Cardiac muscle cell (in vitro differentiated cells and primary cell): ENCODE results near the gene GSG1L. TPM values are rescaled to one million over a fixed set of nuclear protein-coding genes. Genes with fewer than 3 reads are reported as not detected.

Experiments
- DNase-seq, 2 donors: peaks; one replicate each; pipeline versions ENCODE4 v3.0.0 to v3.0.0-alpha.2; 2010 to 2017; ENCODE audit warnings: low read depth in 1 of 2, low spot score in 1 of 2
- H3K27ac ChIP-seq: fragments of 200-600 bp; sonication (generic); 2 replicates; pipeline ENCODE4 v1.5.1; 2016
- H3K27me3 ChIP-seq: fragments of 200-600 bp; sonication (generic); 2 replicates; pipeline ENCODE4 v1.6.0; 2016; ENCODE audit warnings: control low read depth
- H3K36me3 ChIP-seq: fragments of 200-600 bp; sonication (generic); 2 replicates; pipeline ENCODE4 v1.5.1; 2016; ENCODE audit warnings: control low read depth
- H3K4me1 ChIP-seq: fragments of 200-600 bp; sonication (generic); 2 replicates; pipeline ENCODE4 v1.8.1; 2017; ENCODE audit warnings: low read depth, mild to moderate bottlenecking, mixed run types
- H3K4me3 ChIP-seq: fragments of 200-600 bp; sonication (generic); 2 replicates; pipeline ENCODE4 v1.5.1; 2016; ENCODE audit warnings: mild to moderate bottlenecking
- H3K9me3 ChIP-seq: fragments of 200-600 bp; sonication (generic); 2 replicates; pipeline ENCODE4 v1.5.1; 2017; ENCODE audit warnings: low read depth, mild to moderate bottlenecking, control low read depth
- polyA plus RNA-seq: library from polyadenylated mRNA; unstranded; fragments of >200 nt; fragmentation: Nextera tagmentation; extraction: Ambion mirVana; gene quantifications from 2 replicates; pipeline ENCODE4 v1.2.1, GENCODE V29; 2016
- total RNA-seq: library from RNA; depleted of rRNA; stranded (reverse); fragments of >200 nt; gene quantifications from 2 replicates; pipeline ENCODE4 v1.2.3, GENCODE V29; 2016
- TF ChIP-seq, protein P1 (sequence below): IDR thresholded peaks from 2 replicates; pipeline ENCODE4 v1.5.1; 2012; ENCODE audit warnings: low read depth, mild to moderate bottlenecking, low read length

The GSG1L gene
- total and polyA plus RNA-seq, 2 experiments from 2014 or later = not detected

DNA sequence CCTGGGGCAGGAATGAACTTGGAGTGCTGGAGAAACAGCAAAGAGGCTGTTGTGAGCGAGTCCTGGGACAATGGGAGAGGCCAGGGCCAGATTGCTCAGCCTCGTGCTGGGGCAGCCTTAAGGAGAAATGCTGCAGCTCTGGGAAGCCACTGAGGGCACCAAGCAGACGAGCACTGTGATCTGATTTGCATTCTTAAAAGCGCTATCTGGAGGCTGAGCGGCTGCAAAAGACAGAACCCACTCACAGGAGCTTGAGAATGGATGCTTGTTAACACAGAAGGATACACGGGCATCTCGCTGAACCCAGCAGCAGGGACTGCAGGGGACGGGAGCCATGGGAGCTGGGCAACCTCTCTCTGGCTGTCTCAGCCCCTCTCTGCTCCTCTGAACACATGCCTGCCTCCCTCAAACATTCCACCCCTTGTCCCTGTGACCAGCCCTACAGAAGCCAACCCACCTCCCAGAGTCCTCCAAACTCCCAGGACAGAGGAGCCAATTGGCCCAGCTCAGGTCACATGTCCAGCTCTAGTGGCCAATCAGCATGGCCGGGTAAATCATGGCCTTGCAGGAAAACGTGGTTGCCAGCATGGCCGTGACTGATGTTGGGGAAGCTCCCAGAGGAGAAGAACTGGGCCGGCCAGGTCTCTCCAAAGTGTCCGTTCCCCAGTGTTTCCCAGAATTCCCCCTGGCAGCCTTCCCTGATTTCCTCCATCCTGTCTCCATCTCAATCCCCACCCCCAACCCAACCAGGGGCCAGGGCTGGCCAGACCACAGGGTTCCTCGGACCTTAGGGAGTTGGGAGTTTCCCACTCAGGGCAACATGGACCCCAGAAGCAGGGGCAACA, 60.3 kb downstream of the GSG1L start:
- H3K4me3 ChIP-seq = no peak overlapping the region
- no peaks in the 10 kb centered on the region for H3K36me3 ChIP-seq
- H3K27ac ChIP-seq = no peak overlapping the region
- H3K9me3 ChIP-seq = no peaks in the 10 kb centered on the region
- DNase-seq = no peak
- TF ChIP-seq, protein P1, sequence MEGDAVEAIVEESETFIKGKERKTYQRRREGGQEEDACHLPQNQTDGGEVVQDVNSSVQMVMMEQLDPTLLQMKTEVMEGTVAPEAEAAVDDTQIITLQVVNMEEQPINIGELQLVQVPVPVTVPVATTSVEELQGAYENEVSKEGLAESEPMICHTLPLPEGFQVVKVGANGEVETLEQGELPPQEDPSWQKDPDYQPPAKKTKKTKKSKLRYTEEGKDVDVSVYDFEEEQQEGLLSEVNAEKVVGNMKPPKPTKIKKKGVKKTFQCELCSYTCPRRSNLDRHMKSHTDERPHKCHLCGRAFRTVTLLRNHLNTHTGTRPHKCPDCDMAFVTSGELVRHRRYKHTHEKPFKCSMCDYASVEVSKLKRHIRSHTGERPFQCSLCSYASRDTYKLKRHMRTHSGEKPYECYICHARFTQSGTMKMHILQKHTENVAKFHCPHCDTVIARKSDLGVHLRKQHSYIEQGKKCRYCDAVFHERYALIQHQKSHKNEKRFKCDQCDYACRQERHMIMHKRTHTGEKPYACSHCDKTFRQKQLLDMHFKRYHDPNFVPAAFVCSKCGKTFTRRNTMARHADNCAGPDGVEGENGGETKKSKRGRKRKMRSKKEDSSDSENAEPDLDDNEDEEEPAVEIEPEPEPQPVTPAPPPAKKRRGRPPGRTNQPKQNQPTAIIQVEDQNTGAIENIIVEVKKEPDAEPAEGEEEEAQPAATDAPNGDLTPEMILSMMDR = no peak
- no peaks in the 10 kb centered on the region for H3K4me1 ChIP-seq
- H3K27me3 ChIP-seq = no peaks in the 10 kb centered on the region

DNA sequence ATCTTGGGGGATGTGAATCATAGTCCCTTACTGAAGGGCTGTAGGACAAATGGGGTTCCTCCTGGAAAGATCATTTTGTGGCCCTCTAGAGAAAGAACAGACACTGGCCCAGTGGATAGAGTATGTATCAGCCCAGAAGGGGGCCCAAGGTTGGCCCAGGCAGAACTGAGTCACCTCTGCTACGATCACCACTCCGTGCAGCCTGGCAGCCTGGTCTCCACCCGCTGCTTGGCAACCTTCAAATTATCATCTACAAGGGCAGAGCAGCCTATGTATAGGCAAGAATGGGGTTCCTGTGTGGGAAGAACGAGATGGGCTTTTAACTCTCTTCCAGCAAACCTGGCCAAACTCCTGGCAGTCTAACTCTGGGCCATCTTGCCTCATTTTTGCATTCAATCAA, 61.9 kb downstream of the GSG1L start:
- no peaks in the 10 kb centered on the region for H3K27me3 ChIP-seq
- no peak for DNase-seq
- no peak overlapping the region for H3K27ac ChIP-seq
- H3K9me3 ChIP-seq = no peaks in the 10 kb centered on the region
- H3K36me3 ChIP-seq = no peaks in the 10 kb centered on the region
- no peak overlapping the region for H3K4me3 ChIP-seq
- no peaks in the 10 kb centered on the region for H3K4me1 ChIP-seq
- TF ChIP-seq, protein P1 = no peak

DNA sequence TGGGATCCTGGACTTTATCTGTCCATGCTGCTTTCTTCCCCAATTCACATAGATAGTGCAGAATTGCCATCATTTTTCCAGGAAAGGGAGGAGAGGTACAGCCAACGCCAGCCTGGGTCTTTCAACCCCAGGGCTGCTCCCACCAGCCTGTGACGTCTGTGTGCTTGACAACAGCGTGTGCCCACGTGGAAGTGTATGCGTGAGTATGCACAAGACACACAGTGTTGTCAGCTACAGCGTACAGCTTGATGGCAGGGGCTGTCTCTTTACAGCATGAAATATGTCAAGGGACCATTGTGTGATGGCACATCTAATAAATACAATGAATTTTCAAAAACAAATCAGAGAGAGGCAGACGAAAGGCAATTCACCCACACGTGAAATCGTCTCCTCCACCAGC, 62.3 kb downstream of the GSG1L start:
- Histone ChIP-seq H3K36me3 (no peaks in the 10 kb centered on the region), H3K4me1 (no peaks in the 10 kb centered on the region), H3K27ac (no peak overlapping the region), H3K9me3 (no peaks in the 10 kb centered on the region), H3K27me3 (no peaks in the 10 kb centered on the region), H3K4me3 (no peak overlapping the region)
- DNase-seq = no peak
- TF ChIP-seq, protein P1 = no peak

DNA sequence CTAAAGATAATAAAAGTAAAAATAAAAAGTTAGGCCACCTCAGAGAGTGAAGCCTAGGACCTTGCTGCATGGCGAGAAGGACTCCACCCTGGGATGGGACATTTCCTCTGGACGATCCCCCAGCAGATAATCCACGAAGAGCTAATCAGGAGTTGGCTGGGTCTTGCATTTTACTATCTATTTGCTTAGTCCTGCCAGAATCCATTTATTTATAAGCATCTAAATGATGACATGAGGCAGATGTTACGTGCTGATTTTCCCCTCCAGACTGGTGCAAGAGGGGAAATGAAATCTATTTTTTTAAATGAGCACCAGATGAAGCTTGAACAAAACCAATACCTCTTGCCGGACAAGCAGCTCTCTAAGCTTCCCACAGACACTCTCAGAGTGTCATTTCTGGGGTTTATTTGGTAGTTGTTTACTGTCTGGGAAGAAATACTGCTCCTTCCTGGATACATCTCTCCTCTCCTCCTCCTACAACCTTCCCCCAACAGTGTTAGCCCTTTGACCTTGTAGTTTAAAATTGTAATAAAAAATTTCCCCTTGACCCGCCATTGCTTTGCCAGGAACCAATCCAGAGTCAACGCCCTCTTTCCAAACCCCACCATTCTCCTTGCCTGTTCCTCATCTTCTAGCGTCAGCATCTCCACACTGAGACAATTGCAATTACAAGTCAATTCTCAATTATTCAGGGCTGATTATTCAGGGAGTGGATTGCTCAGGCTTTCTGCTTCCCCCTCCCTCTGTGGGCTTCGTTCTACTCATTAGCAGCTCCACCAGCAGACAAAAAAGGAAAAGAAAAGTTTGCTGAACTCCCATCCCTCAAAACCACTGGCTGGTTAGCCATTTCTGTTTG, 63.0 kb downstream of the GSG1L start:
- DNase-seq = no peak
- no peaks in the 10 kb centered on the region for H3K4me1 ChIP-seq
- H3K36me3 ChIP-seq = no peaks in the 10 kb centered on the region
- H3K9me3 ChIP-seq = no peaks in the 10 kb centered on the region
- H3K27ac ChIP-seq = no peak overlapping the region
- no peak overlapping the region for H3K4me3 ChIP-seq
- TF ChIP-seq, protein P1 = no peak
- H3K27me3 ChIP-seq = no peaks in the 10 kb centered on the region

DNA sequence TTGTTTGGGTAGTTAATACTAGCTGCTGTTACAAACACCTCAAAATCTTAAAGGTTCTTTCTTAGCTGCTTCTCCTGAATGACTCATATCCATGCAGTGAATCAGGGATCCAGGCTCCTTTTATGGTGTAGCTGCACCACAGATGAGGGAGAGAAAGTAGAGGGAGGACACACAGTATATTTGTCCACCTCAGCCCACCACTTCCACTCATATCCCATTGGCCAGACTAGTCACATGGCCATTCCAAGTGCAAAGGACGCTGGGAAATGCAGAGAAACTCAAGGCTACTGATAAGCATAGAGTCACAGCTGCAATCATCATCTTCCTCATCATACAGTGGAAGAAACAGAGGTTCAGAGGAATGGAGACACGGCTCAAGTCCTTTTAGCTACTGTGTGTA, 63.8 kb downstream of the GSG1L start:
- Histone ChIP-seq H3K27me3 (no peaks in the 10 kb centered on the region), H3K4me3 (no peak overlapping the region), H3K36me3 (no peaks in the 10 kb centered on the region), H3K27ac (no peak overlapping the region), H3K9me3 (no peaks in the 10 kb centered on the region), H3K4me1 (no peaks in the 10 kb centered on the region)
- no peak for DNase-seq
- TF ChIP-seq, protein P1 = no peak
